DND-41 (cell line): ENCODE measurements around the gene TCEA2.

Experiments
- CTCF ChIP-seq: IDR thresholded peaks from 2 replicates; pipeline ENCODE4 v1.5.1; 2012; ENCODE audit warnings: borderline replicate concordance, low read length, moderate library complexity, mild to moderate bottlenecking; ENCODE audit not compliant: poor library complexity, severe bottlenecking; ENCODE audit errors: extremely low read depth
- EZH2 ChIP-seq: IDR thresholded peaks from 3 replicates; pipeline ENCODE4 v1.6.1; 2012; ENCODE audit warnings: borderline replicate concordance, low read depth, mild to moderate bottlenecking, moderate library complexity, low read length, inconsistent platforms; ENCODE audit not compliant: severe bottlenecking

GRCh38 chr20:64048402-64049044, 14.5 kb upstream of the TCEA2 start:
- no peak for TF ChIP-seq CTCF
- no peak for TF ChIP-seq EZH2
